ENCODE data around the gene DTNB. TPM values are rescaled to one million over a fixed set of nuclear protein-coding genes. Genes with fewer than 3 reads are reported as not detected.

Gene DTNB
- polyA plus RNA-seq, 3 donors = 6.3 to 7.7 (median 6.6) TPM

DNA sequence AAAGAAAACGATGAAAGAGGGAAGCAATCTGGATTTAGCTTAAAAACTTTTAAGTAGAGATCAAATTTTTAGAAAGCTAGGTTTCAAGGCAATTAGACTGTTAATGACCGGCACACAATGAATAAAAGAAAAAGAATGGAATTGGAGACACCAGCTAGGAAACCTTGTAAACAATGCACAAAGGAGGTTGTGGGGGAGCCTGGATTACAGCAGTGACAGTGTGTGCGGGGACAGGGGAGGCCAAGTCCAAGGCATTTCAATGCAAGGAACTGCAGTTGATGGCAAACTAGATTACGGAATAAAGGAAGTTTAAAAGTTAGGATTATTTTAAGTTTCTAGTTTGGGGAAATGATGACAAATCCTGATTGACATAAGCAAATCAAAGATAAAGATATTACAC, 74.5 kb downstream of the DTNB start:
- no peak overlapping the region for H3K27ac ChIP-seq (ENCODE audit: low read depth, low read length)
- 82 to 100% (median 83%) methylated on average over 4 of the region's 4 CpGs for WGBS, 3 donors

DNA sequence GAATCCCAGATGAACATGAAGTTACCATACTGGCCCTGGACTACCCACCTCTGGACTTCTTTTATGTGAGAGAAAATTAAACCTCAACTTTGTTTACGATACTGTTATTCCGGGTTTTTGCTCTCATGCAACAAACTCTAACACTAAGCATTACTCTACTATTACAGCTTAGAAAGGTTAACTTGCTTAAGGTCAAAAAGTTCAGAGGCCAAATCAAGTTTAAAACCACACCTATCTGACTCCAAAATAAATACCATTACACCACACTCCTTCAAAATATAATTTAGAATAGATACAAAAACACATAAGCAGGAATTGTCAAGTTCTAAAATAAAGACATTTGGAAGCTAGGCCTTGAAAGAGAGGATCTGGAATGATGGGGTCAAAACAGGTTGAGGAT, 75.0 kb downstream of the DTNB start:
- WGBS, 3 donors = 96 to 100% (median 100%) methylated on average over 2 of the region's 2 CpGs
- H3K27ac ChIP-seq (ENCODE audit: low read depth, low read length) = no peak overlapping the region

DNA sequence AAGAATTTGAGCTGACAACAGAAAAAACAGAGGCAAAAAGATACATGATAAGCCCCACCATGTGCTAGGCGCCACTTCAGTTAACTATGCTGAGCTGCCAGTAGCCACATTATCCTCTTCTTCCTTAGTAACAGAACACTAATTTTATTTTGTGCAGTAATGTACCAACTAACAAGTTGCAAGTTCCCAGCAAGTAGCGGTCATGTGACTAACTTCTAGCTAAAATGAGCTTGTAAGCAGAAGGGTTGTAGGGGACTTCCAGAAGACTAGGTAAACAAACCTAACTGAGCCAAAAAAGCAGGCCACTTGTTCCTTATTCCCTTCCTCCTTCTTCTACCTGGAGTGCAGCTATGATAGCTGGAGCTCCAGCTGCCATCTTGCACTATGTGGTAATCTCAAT, 75.5 kb downstream of the DTNB start:
- H3K27ac ChIP-seq (ENCODE audit: low read depth, low read length) = no peak overlapping the region
- 94 to 95% (median 95%) methylated on average over 2 of the region's 2 CpGs for WGBS, 3 donors

DNA sequence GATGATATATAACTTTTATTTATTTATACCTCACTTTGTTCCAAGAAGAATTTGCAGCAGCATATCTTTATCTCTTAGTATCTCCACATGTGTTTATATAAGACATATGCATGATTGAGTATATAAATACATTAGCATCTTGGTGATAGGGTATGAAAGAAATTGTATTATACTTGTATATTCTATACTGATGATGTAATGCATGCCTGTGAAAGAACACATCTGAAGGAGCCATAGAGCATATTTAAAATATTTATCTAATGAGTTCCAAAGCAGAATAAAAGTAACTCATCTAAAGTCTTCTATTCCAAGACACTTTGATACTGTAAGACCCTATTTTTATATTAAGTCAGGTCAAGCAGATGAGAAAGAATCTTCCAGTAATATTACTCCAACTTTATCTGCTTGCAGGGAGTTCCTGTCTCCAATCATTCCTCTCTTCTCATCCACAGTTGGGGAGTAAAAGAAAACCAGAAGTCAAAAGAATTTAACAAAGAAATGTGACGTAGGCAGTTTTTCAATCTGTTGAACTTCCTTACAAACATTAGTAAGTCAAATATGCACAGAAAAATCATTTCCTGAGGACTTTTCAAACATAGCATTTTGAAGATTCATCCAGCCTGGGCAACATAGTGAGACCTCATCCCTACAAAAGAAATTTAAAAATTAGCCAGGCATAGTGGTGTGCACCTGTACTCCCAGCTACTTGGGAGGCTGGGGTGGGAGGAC, 76.7 kb downstream of the DTNB start:
- 53 to 93% (median 70%) methylated on average over 1 of the region's 1 CpG for WGBS, 3 donors
- H3K27ac ChIP-seq (ENCODE audit: low read depth, low read length) = no peak overlapping the region

DNA sequence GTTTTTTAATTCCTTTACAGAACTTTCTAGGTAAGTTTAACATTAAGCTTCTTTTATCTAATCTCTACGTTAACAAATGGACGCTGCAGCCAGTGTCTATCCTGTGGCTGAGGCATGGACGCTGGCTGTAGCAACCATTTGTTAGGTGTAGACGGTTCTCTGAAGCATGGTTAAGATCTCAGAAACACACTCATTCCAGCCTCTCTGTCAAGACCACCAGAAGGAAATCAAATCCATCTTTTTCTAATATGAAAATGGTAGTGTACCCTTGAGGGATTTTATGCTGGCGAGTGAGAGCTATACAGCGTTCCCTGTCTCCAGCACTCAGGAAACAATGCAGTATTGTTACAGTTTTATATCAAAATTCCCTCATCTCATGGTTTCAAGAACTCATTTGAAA, 78.0 kb downstream of the DTNB start:
- 80 to 95% (median 92%) methylated on average over 6 of the region's 6 CpGs for WGBS, 3 donors
- no peak overlapping the region for H3K27ac ChIP-seq (ENCODE audit: low read depth, low read length)

DNA sequence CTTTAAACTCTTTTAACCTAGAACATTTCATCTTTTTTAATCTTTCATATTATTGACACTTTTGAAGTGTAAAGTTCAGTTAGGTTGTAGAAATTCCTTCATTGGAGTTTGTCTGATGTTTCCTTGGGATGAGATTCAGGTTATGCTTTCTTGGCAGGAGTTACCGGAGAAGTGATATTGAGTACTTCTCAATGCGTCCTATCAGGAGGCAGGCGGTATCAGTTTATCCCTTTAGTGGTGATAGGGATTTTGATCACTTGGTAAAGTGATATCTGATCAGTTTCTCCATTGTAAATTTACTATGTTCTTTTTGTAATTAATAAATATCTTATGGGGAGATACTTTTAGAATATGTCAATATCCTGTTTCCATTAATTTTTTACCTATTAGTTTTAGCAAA, 78.4 kb downstream of the DTNB start:
- WGBS, 3 donors = 85 to 92% (median 91%) methylated on average over 3 of the region's 3 CpGs
- H3K27ac ChIP-seq (ENCODE audit: low read depth, low read length) = no peak overlapping the region

DNA sequence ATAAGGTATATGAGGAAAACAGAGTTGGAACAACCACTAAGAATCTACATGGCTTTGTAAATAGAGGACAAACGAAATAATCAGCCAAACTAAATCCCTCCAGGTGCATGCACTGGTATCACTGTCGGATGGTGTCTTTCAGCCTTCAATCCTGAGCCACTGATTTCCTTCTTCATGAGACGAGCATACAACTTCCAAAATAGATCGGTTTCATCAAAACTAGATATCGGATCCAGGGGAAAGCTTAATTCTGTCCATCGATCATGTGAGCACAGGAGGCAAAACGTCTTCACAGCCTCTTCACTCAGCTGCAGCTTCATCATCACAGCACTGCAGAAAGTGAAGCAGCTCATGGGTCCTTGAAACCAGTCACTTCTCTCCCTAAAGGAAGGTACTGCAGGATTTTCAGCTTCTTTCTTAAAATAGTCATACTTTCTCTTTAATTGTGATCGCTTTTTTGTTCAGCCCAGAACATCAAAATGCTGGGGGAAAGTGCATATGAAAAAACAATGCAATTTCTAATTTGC, 80.5 kb downstream of the DTNB start:
- no peak overlapping the region for H3K27ac ChIP-seq (ENCODE audit: low read depth, low read length)
- 74 to 86% (median 75%) methylated on average over 8 of the region's 8 CpGs for WGBS, 3 donors

DNA sequence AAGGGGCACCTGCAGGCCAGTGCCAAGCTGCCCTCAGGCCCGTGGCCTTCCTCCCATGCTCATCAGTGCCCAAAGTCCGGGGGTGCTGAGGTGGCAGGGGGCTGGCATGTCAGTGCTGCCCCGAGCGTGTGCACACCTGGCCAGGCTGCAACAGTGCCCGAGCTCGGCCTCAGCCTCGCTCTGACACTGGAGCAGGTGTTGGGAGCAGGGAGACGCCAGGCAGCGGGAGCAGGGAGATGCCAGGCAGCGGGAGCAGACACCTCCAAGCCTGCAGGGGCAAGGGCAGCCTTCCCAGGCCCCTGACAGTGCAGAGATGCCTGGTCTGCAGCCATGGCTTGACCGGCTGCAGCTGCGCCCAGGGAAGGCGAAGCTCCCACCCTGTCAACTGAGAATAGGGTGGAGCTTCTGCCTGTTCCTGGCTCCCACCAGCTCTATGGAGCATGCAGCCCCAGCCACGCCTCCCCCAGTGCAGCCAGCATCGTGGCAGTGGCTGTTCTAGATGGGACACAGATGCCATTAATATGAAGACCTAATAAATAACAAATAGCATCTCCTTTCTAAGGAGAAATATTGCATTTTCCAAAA, 82.4 kb downstream of the DTNB start:
- H3K27ac ChIP-seq (ENCODE audit: low read depth, low read length) = no peak overlapping the region
- WGBS, 3 donors = 86 to 93% (median 92%) methylated on average over 15 of the region's 15 CpGs

DNA sequence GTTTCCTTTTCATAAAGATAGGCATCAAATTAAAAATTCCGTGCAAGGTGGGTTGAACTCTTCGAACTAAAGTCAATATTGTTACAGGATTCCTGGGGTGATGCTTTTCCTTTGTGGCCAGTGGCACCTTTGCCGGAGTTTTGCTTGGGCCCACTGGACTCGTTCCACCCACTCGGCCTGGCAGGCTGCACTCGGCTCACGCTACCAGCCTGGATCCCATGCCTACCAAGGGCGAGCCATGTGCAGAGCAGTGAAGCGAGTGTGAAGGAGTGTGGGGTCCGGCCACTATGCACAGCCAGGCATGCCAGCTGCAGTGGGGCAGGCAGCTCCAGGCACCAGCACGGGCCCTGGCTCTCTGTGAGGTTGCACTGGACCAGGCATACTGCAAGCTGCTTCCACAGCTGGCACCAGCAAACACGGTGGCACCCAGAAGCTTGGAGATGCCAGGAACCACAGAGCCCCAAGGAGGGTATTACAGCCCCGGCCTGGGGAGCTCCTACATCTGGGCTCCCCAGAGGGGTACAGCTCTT, 83.6 kb downstream of the DTNB start:
- H3K27ac ChIP-seq (ENCODE audit: low read depth, low read length) = no peak overlapping the region
- 95 to 99% (median 97%) methylated on average over 13 of the region's 13 CpGs for WGBS, 3 donors

DNA sequence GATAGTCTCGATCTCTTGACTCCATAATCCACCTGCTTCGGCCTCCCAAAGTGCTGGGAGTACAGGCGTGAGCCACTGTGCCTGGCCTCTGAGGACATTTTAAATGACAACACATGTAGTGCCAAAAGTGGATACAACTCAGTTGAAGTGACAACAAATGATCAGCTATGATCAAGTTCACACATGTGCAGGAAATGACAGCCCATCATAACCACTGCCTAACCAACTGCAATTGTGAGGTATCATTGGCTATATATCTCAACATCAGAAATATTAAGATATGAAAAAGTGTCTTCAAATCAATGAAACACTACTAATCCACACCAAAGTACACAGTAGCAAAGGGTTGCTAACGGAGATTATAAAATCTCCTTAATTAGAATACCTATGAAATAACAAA, 84.8 kb downstream of the DTNB start:
- 92 to 100% (median 94%) methylated on average over 4 of the region's 4 CpGs for WGBS, 3 donors

DNA sequence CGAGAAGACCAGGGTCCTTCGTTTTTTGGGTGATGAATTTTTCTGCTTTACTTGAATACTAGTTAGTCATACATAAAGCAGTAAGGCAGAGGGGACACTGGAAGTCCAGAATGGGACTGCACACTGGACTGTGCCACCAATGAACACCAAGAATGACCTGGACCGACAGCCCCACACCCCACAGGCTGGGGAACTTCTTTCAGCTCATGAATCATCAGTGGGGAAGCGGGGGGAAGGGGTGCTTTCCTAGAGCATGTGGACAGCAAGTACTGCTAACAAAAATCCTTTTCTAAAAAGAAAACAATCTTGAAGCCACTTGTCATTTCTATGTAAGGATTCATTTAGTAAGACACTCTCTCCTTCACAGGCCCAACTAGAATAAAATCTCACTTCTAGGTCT, 86.0 kb downstream of the DTNB start:
- WGBS, 3 donors = 80 to 88% (median 81%) methylated on average over 4 of the region's 4 CpGs
- H3K27ac ChIP-seq (ENCODE audit: low read depth, low read length) = no peak overlapping the region

More for the DNA sequence above, 84.8 kb downstream of the DTNB start:
- H3K27ac ChIP-seq (ENCODE audit: low read depth, low read length) = no peak overlapping the region

DNA sequence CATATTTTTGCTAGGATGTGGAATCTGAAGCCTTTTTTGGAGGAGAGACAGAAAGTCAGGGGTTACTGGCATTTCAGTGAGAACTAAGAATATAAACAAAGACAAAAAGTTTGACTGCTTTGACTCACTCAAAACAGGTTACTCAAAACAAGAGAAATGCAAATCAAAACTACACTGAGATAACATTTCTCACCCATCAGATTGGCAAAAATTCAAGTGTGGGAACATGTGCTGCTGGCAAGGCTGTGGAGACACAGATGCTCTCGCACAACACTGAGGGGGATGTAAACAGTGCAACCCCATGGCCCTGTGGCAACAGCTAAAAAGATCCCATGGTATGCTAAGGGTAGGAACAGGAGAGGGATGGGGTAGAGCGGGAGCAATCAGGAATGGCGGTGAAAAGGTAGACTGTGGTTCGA, 86.6 kb downstream of the DTNB start:
- WGBS, 3 donors = 89 to 93% (median 91%) methylated on average over 4 of the region's 4 CpGs
- H3K27ac ChIP-seq (ENCODE audit: low read depth, low read length) = no peak overlapping the region

DNA sequence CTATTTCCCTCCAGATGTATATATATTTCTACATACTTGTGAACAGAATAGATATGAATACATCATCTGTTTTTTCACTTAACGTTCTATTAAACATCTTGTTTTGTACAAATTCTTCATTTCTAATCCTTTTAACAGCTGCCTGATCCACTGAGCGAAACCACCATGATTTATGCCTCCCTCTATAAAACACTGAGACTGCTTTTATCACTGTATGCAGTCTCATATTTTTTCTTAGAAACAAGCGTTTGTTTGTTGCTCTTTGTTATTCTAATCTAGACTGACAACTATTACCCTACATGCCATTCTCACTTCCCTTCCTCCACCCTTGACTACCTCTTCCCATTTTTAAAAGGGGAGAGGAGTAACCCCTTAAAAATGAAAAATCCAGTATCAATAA, 88.2 kb downstream of the DTNB start:
- no peak overlapping the region for H3K27ac ChIP-seq (ENCODE audit: low read depth, low read length)
- 68% methylated on average over 3 of the region's 3 CpGs for WGBS, 3 donors

DNA sequence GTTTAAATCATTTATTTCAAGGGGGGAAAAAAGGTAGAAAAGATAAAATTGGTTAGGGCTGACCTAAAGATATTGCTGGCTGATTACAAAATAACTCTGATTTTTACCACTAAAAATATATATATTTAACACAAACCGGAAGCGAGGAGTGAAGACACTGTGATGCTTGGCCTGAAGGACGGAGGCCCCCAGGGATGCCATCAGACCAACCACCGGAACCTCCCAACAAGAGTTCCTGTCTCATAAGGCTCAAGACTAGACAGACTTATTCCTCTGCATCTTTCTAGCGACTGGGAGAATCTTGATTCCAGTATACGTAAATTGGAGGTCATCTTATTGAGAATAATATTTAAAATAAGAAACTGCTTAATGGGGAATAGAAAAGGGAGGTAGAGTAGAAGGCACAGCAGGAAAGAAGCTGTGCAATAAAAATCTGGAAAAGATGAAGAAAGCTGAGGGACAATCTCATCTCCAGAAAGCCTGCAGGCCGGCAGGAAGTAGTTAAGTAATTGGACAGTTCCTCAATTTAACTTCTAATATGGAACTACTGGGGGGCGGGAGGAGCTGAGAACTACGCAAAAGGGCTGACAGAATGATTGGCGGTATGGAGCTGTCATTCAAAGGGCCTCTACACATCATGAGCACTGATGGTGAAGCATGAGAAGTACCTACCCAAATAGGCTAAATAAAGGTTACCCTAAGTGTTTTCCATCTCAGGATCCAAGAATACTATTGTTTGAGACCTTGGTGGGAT, 91.1 kb downstream of the DTNB start:
- WGBS, 3 donors = 69 to 92% (median 71%) methylated on average over 10 of the region's 10 CpGs
- no peak overlapping the region for H3K27ac ChIP-seq (ENCODE audit: low read depth, low read length)

DNA sequence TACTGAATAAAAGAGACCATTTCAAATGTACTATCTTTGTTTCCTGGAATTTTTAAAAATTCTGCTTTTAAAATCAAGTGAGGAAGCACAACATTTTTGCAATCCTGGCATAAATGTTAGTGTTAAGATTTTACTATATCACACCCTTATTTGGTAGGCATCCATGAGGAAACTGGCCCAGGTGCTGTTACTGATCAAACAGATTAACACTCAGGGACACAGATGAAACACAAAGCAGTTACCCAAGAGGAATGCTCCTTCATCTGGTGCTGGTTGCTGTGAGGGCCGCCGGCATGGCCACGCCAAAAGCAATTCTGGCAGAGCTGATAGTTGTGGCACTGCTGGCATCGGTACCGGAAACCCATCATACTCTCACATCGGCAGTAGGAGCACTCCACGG, 96.8 kb downstream of the DTNB start:
- 81 to 98% (median 94%) methylated on average over 7 of the region's 7 CpGs for WGBS, 3 donors
- H3K27ac ChIP-seq (ENCODE audit: low read depth, low read length) = no peak overlapping the region

DNA sequence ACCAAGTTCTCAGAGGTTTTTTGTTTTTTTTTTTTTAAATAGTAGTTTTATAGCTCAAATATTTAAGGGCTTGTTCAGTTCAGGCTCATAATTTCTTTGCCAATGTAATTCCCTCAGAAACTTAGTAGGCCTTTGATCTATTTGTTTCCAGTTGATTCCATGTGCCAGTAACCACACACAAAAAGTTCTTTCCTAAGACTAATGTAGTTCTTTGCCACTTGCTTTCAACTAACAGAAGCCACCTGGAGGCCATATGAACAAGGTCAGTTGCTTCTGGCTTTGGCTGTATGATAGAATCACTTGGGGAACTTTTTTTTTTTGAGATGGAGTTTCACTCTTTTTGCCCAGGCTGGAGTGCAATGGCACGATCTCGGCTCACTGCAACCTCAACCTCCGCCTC, 100.7 kb downstream of the DTNB start:
- 95 to 100% (median 98%) methylated on average over 3 of the region's 3 CpGs for WGBS, 3 donors

DNA sequence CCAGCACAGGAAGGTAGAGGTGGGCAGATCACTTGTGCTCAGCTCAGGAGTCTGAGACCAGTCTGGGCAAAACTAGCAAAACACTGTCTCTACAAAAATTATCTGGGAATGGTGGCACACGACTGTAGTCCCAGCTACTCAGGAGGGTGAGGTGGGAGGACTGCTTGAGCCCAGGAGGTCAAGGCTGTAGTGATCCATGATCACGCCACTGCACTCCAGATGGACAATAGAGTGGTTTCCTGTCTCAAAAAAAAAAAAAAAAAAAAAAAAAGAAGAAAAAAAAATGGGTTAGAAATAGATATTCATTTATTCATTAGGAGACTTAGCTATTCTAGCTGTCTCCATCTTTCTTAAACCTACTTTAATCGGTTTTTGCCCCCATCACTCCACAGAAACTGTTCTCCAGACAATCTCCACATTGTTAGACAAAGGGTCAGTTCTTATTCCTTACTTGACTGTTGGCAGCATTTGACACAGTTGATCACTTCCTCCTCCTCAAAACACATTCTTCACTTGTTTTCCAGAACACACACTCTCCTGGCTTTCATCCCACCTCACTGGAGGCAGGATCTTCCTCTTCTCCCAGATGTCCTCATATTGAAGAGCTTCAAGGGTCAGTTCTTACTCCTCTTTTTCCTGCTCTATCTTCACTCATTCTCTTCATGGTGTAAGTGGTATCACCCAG, 103.1 kb downstream of the DTNB start:
- WGBS, 3 donors = 71 to 73% (median 71%) methylated on average over 3 of the region's 3 CpGs

More for the DNA sequence above, 100.7 kb downstream of the DTNB start:
- no peak overlapping the region for H3K27ac ChIP-seq (ENCODE audit: low read depth, low read length)

DNA sequence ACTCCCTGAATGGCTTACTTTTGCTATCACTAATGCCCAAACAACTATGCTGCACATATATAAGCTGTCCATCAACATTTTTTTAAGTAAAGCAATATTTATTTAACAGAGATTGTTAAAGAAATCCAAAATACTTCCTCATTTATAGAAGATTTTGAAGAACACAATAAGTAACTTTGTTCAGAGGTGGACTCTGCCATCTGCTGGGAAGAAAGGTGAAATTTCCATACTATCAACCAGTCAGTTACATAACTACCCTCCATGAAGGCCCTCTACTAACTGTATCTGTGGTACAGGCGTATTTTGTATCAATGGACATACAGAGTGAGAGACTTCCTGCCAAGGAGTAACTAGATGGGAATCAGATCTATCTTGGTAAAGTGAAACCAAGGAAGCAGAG, 106.0 kb downstream of the DTNB start:
- 52 to 68% (median 56%) methylated on average over 1 of the region's 1 CpG for whole genome bisulfite sequencing, 3 donors
- no peak overlapping the region for H3K27ac ChIP-seq (ENCODE audit: low read depth, low read length)

More for the DNA sequence above, 103.1 kb downstream of the DTNB start:
- no peak overlapping the region for H3K27ac ChIP-seq (ENCODE audit: low read depth, low read length)

Measured in adipose tissue (tissue), 3 donors.